GM12873 (cell line): Measurements from ENCODE around the gene NCAM2.

ENCODE experiments used
- CTCF ChIP-seq: IDR thresholded peaks from 2 replicates; pipeline ENCODE4 v1.5.1; 2012; ENCODE audit warnings: low read depth, mild to moderate bottlenecking, moderate library complexity, low read length, control low read depth; ENCODE audit not compliant: insufficient read depth; ENCODE audit errors: missing control alignments

Gene NCAM2

GRCh38 chr21:21119091-21119490, 120.9 kb downstream of the NCAM2 start:
- TF ChIP-seq CTCF: no peak

- TF ChIP-seq CTCF: no peak
Observed at GRCh38 chr21:21122680-21123079, 124.5 kb downstream of the NCAM2 start.

GRCh38 chr21:21132390-21132789, 134.2 kb downstream of the NCAM2 start:
- TF ChIP-seq CTCF: no peak

GRCh38 chr21:21137986-21138385, 139.8 kb downstream of the NCAM2 start:
- no peak for TF ChIP-seq CTCF

- TF ChIP-seq CTCF: no peak
Observed at GRCh38 chr21:21146587-21147373, 148.6 kb downstream of the NCAM2 start.

GRCh38 chr21:21147374-21147745, 149.2 kb downstream of the NCAM2 start:
- TF ChIP-seq CTCF: no peak

- no peak for TF ChIP-seq CTCF
Observed at GRCh38 chr21:21148009-21148408, 149.8 kb downstream of the NCAM2 start.
